GM23248 (cell line): ENCODE results near the gene SUSD4.

Source experiments
- EZH2 ChIP-seq: fragments of 200-600 bp; sonication (generic); IDR thresholded peaks from 2 replicates; pipeline ENCODE4 v1.6.1; 2018; ENCODE audit warnings: antibody characterized with exemption, mild to moderate bottlenecking; ENCODE audit not compliant: insufficient read depth, poor library complexity, severe bottlenecking
- EZH2phosphoT487 ChIP-seq: fragments of 200-600 bp; sonication (generic); IDR thresholded peaks from 2 replicates; pipeline ENCODE4 v1.6.1; 2018; ENCODE audit warnings: antibody characterized with exemption, moderate library complexity, mild to moderate bottlenecking, low read depth; ENCODE audit not compliant: insufficient read depth

GRCh38 chr1:223330466-223330865, 33.5 kb downstream of the SUSD4 start:
- TF ChIP-seq EZH2phosphoT487 = no peak
- no peak for TF ChIP-seq EZH2
